ES-I3 (cell line): ENCODE results near the gene KIF18A.
"Not testable (repeated sequence)": the region's sequence is repeated elsewhere in the genome, so short reads cannot be mapped to it uniquely, and the experiment has no call there.

Experiments
- H3K36me3 ChIP-seq: 2 replicates; pipeline ENCODE4 v1.6.1; 2013; ENCODE audit warnings: mild to moderate bottlenecking, low read length, control low read depth, moderate library complexity; ENCODE audit not compliant: insufficient read depth
- H3K4me1 ChIP-seq: 2 replicates; pipeline ENCODE4 v1.6.1; 2013; ENCODE audit warnings: mild to moderate bottlenecking, control low read depth, low read length; ENCODE audit not compliant: insufficient read depth
- H3K9ac ChIP-seq: 2 replicates; pipeline ENCODE4 v1.6.1; 2013; ENCODE audit warnings: low read depth, mild to moderate bottlenecking, low read length, moderate library complexity
- H3K9me3 ChIP-seq: 2 replicates; pipeline ENCODE4 v1.6.1; 2013; ENCODE audit warnings: mild to moderate bottlenecking, low read length, moderate library complexity; ENCODE audit not compliant: control insufficient read depth, insufficient read depth

The KIF18A gene

DNA sequence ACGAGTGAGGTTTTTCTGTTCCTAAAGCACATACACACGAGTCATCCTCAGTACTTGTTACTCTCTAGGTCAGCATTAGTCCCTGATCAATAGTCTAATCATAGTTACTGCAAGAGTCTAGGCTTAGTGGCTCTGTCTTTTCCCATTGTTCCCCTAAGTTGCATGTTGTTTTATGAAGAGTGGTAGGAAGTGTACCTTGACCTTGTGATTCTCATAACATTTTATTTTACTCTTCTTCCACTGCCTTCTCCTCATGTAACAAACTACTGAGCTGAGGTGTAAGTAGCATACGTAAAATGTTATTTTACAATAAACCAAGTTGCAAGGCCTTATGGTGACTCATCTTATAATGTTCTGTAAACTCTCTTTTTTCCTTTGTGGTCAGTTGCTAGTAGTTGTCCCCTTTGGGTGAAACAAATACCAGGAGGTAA is 15.2 kb upstream of the KIF18A start:
- H3K4me1 ChIP-seq = no peaks in the 10 kb centered on the region
- H3K9me3 ChIP-seq = no peaks in the 10 kb centered on the region
- no peaks in the 10 kb centered on the region; the same call in 1 of the 2 replicates for H3K36me3 ChIP-seq
- H3K9ac ChIP-seq = no peak overlapping the region

DNA sequence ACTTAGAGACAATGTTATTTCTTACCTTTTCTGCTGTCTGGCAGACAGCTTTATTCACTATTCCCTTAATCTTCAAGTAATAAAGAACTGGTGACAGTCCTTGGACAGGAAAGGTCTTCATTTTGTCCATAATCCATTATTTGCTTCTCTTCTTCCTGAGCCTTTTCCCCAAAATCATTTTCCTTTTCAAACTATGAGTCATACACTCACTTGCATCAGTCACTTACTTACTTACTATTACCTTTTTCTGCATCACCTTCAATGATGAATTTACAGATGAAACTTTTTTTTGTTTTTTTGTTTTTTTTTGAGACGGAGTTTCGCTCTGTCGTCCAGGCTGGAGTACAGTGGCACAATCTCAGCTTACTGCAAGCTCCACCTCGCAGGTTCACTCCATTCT is 9.8 kb upstream of the KIF18A start:
- H3K9ac ChIP-seq = no peak overlapping the region
- no peaks in the 10 kb centered on the region for H3K9me3 ChIP-seq

DNA sequence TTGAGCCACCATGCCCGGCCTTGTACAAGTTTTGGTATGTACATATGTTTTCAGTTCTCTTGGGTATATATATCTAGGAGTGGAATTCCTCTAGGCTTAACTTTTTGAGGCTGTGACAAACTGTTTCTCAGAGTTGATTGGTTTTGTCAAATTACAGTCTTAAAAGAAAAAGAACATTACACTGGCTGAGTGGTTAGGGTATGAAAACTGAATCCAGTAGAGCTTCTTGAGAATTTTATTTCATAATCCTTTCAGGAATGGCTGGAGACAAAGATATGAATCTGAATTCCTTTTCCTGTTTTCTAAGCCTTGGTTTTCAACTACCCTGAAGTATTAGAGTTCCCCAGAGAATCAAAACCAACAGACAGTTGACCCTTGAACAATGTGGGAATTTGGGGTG is 6.8 kb upstream of the KIF18A start:
- H3K9ac ChIP-seq = no peak overlapping the region
- no peaks in the 10 kb centered on the region; the same call in 1 of the 2 replicates for H3K36me3 ChIP-seq
- H3K9me3 ChIP-seq = no peaks in the 10 kb centered on the region
- no peaks in the 10 kb centered on the region for H3K4me1 ChIP-seq

More for the DNA sequence above, 9.8 kb upstream of the KIF18A start:
- Histone ChIP-seq H3K36me3 (no peaks in the 10 kb centered on the region; the same call in 1 of the 2 replicates), H3K4me1 (no peaks in the 10 kb centered on the region)

DNA sequence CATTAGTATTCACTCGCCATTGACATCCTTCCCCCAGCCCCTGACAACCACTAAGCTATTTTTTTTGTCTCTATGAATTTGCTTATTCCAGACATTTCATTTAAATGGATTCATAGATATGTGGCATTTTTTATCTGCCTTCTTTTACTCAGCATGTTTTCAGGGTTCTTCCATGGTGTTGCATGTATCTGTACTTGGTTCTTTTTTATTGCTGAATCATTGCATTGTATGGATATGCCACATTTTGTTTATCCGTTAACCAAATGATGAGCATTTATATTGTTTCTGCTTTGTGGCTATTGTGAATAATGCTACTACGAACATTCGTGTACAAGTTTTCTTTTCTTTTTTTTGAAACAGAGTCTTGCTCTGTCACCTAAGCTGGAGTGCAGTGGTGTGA is 6.2 kb upstream of the KIF18A start:
- Histone ChIP-seq H3K4me1 (no peaks in the 10 kb centered on the region), H3K9ac (no peak overlapping the region), H3K36me3 (no peaks in the 10 kb centered on the region; the same call in 1 of the 2 replicates), H3K9me3 (no peaks in the 10 kb centered on the region)

DNA sequence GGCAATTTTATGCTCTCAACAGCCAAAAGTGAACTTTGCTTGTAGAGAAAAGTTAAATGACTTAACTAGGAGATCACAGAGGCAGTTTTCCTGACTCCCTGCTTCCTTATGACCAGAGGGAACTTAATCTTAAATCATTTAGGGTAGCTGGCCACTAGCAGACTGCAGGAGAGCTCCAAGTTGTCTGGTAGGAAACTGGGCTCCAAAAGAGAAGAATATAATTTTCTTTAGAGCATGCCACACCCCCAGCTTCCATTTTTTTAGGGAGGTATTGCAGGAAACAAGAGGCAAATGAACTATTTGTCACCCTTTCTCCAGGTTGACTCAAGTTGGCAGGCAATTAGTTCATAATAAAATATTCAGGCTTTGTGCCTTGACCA is 2.9 kb upstream of the KIF18A start:
- no peaks in the 10 kb centered on the region for H3K9me3 ChIP-seq
- no peaks in the 10 kb centered on the region for H3K36me3 ChIP-seq
- H3K4me1 ChIP-seq = no peaks in the 10 kb centered on the region
- H3K9ac ChIP-seq = peak overlapping the region; percentile 83

DNA sequence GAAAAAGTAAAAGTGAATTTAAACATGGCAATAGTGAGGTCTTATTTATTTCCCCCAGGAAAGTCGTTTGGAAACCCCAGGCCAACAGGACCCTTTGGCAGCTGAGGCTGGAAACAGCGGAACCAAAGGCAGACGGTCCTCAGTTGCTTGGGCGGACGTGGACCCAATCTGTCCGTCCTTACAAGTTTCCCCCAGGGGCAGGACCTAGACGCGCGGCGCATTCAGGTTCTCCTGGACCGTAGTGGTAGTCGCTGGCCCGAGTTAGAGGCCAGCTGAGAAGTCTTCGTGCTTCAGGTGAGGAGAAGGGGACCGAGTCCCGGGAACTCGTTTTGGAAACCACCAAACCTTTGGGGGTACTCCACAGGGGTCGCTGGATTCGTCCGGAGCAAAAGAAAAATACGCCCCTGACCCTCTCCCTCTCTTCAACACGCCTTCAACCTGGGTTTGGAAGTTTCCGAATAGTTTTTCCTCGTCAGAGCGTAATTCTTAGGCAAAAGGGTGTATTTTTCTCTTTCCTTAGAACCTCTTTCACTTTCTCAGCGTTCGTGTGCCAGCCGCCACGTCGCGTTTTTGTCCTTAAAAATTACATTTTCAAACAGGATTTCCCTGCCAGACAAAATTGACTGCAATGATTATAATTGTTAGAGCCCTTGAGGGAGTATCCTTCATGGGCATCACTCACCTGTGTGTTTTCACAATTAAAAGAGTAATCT is 2.3 kb upstream of the KIF18A start:
- no peaks in the 10 kb centered on the region for H3K4me1 ChIP-seq
- H3K9me3 ChIP-seq = no peaks in the 10 kb centered on the region
- H3K36me3 ChIP-seq = no peaks in the 10 kb centered on the region
- peak overlapping the region; percentile 83 for H3K9ac ChIP-seq

DNA sequence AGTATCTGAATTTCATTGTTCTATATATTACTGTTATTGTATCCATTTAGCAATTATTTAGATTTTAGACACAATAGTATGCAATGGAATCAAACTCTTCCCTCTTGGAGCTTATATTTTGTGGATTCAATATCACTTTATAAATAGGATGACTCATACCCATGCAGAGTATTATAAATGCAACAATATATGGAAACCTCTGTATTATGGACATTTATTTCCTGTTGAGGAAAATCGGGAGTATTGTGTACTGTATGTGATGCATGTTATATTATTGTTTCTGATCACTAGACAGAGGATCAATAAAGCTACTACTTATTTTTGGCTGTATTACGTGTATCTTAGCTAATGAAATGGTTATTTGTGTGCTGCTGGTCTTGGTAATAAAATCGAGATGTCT is 1.0 kb upstream of the KIF18A start:
- Histone ChIP-seq H3K36me3 (no peaks in the 10 kb centered on the region), H3K9me3 (no peaks in the 10 kb centered on the region), H3K4me1 (no peaks in the 10 kb centered on the region), H3K9ac (no peak overlapping the region)

DNA sequence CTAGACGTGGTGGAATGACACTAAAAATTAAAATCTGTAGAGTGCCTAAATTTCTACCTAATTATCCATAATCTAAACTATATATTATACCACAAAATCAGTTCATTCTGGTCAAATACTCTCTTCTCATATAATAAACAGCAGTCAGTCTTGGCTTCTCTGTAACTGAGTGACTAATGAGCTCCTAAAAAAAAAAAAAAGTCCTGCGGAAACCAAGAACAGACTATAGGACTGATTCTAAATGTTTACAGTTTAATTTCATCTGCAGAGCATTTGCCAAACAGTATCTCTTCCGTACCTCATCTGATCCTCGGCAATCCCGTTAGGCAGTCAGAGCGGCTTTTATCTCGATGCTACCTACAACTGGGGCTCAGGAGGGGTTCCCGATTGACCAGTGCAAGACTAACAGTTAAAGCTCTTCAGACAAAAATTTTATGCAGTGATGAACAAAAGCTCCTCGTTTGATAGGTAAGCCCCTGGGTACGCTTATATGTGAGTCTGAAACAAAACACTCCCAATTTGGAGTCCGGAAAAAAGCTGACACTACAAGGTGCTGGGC is 686 bp downstream of the KIF18A start:
- Histone ChIP-seq H3K9me3 (no peaks in the 10 kb centered on the region), H3K9ac (peak overlapping the region; percentile 91), H3K36me3 (no peaks in the 10 kb centered on the region), H3K4me1 (no peaks in the 10 kb centered on the region)

DNA sequence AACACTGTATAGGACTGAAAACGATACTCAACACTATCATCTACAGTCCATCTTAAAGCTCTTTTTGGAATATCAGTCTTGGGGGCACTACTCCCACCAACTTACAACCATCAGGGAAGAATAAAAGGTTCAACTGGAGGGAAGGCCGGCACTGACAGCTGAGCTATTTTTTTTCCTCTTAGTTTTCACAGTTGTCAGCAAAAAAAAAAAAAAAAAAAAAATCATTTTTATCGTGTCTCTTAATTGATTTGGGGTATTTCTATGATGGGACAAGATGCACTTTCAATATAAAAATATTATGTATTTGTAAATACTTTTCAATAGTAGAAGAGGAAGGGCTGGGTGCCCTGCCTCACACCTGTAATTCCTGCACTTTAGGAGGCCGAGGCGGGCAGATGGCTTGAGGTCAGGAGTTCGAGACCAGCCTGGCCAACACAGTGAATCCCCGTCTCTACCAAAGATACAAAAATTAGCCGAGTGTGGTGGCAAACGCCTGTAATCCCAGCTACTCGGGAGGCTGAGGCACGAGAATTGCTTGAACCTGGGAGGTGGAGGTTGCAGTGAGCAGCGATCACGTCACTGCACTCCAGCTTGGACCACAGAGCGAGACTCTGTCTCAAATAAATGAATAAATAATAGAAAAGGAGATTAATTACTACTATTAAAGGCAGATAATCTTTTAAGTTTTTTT is 1.5 kb downstream of the KIF18A start:
- H3K4me1 ChIP-seq = no peaks in the 10 kb centered on the region
- no peaks in the 10 kb centered on the region for H3K9me3 ChIP-seq
- no peaks in the 10 kb centered on the region for H3K36me3 ChIP-seq
- H3K9ac ChIP-seq = peak overlapping the region; percentile 91; the same call in 1 of the 2 replicates

DNA sequence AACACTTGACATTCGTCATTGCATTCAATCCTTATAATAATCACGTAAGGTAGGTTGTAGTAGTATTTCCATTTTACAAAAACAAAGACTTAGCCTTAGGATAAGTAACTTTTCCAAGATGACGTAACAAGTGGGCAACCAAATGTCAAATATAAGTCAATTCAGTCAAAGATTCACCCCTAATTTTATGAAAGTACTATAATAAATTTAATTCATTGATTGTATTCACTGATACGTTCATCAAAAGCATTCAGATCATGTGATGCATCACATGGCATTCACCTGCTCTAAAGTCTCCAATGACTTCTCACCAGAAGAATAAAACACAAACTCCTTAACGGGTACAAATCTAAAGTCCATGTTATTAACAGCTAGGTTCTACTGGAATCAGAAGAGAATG is 2.1 kb downstream of the KIF18A start:
- Histone ChIP-seq H3K9me3 (no peaks in the 10 kb centered on the region), H3K36me3 (no peaks in the 10 kb centered on the region), H3K9ac (no peak overlapping the region), H3K4me1 (no peaks in the 10 kb centered on the region)

DNA sequence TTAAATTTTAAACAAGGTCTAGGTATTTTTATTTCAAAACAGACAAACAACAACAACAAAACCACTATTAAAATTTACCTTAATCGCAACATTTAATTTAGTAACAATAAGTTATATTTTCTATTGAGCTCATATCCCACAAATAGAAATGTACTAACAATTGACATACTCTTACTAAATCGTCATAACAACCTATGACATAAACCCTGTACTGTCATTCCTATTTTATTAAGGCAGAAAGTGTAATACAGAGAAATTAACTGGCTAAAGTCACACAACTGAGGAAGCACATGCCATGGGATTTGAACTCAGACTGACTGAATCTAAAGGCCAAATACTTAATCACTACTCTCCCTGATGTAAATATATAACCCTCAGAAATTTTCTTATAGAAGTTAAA is 3.0 kb downstream of the KIF18A start:
- Histone ChIP-seq H3K9me3 (no peaks in the 10 kb centered on the region), H3K9ac (no peak overlapping the region), H3K4me1 (no peaks in the 10 kb centered on the region), H3K36me3 (no peaks in the 10 kb centered on the region)

DNA sequence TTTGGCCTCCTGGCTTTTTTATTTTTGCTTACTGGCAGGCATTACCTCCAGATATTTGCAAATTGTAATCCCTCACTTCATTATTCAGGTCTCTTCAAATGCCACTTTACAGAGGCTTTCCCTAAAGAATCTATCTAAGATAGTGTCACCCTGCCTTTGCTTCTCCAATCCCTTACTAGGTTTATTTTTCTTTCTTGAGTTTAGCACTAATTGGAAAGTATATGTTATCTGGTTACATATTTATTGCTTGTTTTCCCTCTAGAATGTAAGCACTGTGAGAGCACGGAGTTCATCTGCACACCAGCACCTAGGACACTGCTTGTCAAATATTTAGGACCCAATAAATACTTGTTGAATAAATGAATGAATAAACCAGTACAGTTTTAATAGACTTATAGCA is 3.5 kb downstream of the KIF18A start:
- Histone ChIP-seq H3K9ac (no peak overlapping the region), H3K9me3 (no peaks in the 10 kb centered on the region), H3K4me1 (no peaks in the 10 kb centered on the region), H3K36me3 (no peaks in the 10 kb centered on the region)

DNA sequence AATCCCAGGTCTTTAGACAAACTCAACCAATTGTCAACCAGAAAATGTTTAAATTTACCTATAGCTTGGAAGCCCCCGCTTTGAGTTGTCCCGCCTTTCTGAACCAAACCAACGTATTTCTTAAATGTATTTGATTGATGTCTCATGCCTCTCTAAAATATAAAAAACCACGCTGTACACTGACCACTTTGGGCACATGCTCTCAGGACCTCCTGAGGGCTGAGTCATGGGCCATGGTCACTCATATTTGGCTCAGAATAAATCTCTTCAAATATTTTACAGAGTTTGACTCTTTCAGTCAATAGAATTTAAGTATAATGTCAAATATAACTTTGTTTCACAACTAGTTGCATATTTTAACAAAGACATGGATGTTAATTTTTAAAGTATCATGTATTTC is 5.7 kb downstream of the KIF18A start:
- H3K36me3 ChIP-seq, H3K4me1 ChIP-seq, H3K9ac ChIP-seq, H3K9me3 ChIP-seq: not testable (repeated sequence)

DNA sequence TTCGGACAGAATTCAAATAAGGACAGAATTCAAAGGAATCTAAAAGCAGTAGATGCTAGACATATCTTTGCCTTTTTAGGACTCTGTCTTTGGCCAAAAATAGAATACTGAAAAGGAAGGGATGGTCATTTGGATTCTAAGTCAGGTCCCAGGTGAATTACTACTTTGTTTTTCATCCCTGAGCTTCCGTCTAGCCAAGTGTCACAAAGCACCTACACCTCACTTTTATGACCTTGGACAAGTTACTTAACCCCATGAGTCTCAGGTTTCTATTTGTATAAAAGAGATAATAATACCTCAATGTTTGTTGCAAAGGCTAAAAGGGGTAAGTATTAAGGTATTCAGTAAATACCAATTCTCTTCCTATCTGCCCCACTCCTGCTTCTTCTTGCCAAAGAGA is 7.3 kb downstream of the KIF18A start:
- Histone ChIP-seq H3K9me3 (no peaks in the 10 kb centered on the region), H3K4me1 (no peaks in the 10 kb centered on the region), H3K36me3 (no peaks in the 10 kb centered on the region), H3K9ac (no peak overlapping the region)

DNA sequence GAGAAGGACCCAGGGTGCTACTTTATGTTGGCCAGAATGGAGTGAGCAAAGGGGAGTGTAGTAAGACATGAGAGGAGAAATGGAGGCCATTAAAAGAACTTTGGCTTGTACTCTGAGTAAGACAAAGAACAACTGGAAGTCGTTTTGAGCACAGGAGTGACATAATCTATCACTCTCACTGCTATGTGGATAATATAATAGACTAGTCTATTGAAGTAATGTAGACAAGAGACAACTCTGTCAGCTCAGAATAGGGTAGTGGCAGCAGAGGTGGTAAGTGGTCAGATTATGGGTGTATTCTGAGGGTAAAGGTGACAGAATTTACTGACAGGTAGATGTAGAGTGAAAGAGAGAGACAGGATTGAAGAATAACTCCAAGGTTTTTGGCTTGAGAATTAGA is 8.2 kb downstream of the KIF18A start:
- no peaks in the 10 kb centered on the region for H3K9me3 ChIP-seq
- H3K9ac ChIP-seq = no peak overlapping the region

More for the DNA sequence above, 8.2 kb downstream of the KIF18A start:
- Histone ChIP-seq H3K4me1 (no peaks in the 10 kb centered on the region), H3K36me3 (no peaks in the 10 kb centered on the region)
